GM12878 (cell line): Measurements from ENCODE around the gene SUCO. TPM values are rescaled to one million over a fixed set of nuclear protein-coding genes. Genes with fewer than 3 reads are reported as not detected.

Experiments used
- ATF3 ChIP-seq: IDR thresholded peaks from 2 replicates; pipeline ENCODE4 v1.6.1; 2011; ENCODE audit warnings: low read depth, mild to moderate bottlenecking, low read length, moderate library complexity, borderline replicate concordance; ENCODE audit errors: extremely low read depth
- GATAD2B ChIP-seq: fragments of 450-650 bp; conservative IDR thresholded peaks from 2 replicates; pipeline ENCODE4 v1.6.1; 2017; ENCODE audit warnings: low read depth, mild to moderate bottlenecking, moderate library complexity
- IKZF1 ChIP-seq: fragments of 450-650 bp; conservative IDR thresholded peaks from 2 replicates; pipeline ENCODE4 v1.6.1; 2017; ENCODE audit warnings: antibody characterized with exemption, mild to moderate bottlenecking
- JUND ChIP-seq: IDR thresholded peaks from 2 replicates; pipeline ENCODE4 v1.6.1; 2012; ENCODE audit warnings: low read depth, mild to moderate bottlenecking, low read length, improper control_type of control experiment, moderate library complexity
- NKRF ChIP-seq: fragments of 450-650 bp; conservative IDR thresholded peaks from 2 replicates; pipeline ENCODE4 v1.6.1; 2017; ENCODE audit warnings: mild to moderate bottlenecking, moderate library complexity
- polyA plus RNA-seq, 11 experiments: library from polyadenylated mRNA; depleted of rRNA in 4 of 11; unstranded in 6 of 11; stranded (reverse) in 5 of 11; fragments of >200 nt; fragmentation: Nextera tagmentation in 4 of 11; fragmentation: Illumina TruSeq in 1 of 11; extraction: Ambion mirVana in 4 of 11; extraction: Trizol in 1 of 11; gene quantifications; 1 replicate in 1 of 11; 2 replicates in 10 of 11; pipeline versions ENCODE4 v1.2.1 to v1.2.3, GENCODE V29; 2011 to 2016; ENCODE audit warnings: inconsistent platforms in 2 of 11, missing spikeins in 2 of 11, low read depth in 1 of 11
- total RNA-seq, 4 experiments: library from RNA; depleted of rRNA in 3 of 4; stranded (reverse); fragments of >200 nt in 3 of 4; fragmentation: Illumina TruSeq in 1 of 4; extraction: Trizol in 1 of 4; gene quantifications; 2 replicates each; pipeline versions ENCODE4 v1.2.1 to v1.2.3, GENCODE V29; 2013 to 2021
- TF ChIP-seq, protein P1 (sequence below): fragments of 450-650 bp; IDR thresholded peaks from 2 replicates; pipeline ENCODE4 v1.6.1; 2018; ENCODE audit warnings: borderline replicate concordance, mild to moderate bottlenecking; ENCODE audit not compliant: partially characterized antibody
- TF ChIP-seq, protein P2 (sequence below): fragments of 450-650 bp; formaldehyde crosslinking; IDR thresholded peaks from 2 replicates; pipeline ENCODE4 v1.4.0; 2020; ENCODE audit warnings: mild to moderate bottlenecking, moderate library complexity

SUCO gene
- total and polyA plus RNA-seq, 10 of the 15 experiments (the other 5 are each of a cell fraction or from before 2014, with no cell fraction given), result 1.7 to 15.3 (median 8.4) TPM

- TF ChIP-seq NKRF (peak; percentile 93), IKZF1 (no peak; the same call in none of the 2 replicates), GATAD2B (peak; percentile 79), JUND (0 out of 2 replicates have a peak, but pooled peaks have one; percentile 3), ATF3 (no peak)
- TF ChIP-seq, protein P1, sequence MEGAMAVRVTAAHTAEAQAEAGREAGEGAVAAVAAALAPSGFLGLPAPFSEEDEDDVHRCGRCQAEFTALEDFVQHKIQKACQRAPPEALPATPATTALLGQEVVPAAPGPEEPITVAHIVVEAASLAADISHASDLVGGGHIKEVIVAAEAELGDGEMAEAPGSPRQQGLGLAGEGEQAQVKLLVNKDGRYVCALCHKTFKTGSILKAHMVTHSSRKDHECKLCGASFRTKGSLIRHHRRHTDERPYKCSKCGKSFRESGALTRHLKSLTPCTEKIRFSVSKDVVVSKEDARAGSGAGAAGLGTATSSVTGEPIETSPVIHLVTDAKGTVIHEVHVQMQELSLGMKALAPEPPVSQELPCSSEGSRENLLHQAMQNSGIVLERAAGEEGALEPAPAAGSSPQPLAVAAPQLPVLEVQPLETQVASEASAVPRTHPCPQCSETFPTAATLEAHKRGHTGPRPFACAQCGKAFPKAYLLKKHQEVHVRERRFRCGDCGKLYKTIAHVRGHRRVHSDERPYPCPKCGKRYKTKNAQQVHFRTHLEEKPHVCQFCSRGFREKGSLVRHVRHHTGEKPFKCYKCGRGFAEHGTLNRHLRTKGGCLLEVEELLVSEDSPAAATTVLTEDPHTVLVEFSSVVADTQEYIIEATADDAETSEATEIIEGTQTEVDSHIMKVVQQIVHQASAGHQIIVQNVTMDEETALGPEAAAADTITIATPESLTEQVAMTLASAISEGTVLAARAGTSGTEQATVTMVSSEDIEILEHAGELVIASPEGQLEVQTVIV, result no peak
- TF ChIP-seq, protein P2, sequence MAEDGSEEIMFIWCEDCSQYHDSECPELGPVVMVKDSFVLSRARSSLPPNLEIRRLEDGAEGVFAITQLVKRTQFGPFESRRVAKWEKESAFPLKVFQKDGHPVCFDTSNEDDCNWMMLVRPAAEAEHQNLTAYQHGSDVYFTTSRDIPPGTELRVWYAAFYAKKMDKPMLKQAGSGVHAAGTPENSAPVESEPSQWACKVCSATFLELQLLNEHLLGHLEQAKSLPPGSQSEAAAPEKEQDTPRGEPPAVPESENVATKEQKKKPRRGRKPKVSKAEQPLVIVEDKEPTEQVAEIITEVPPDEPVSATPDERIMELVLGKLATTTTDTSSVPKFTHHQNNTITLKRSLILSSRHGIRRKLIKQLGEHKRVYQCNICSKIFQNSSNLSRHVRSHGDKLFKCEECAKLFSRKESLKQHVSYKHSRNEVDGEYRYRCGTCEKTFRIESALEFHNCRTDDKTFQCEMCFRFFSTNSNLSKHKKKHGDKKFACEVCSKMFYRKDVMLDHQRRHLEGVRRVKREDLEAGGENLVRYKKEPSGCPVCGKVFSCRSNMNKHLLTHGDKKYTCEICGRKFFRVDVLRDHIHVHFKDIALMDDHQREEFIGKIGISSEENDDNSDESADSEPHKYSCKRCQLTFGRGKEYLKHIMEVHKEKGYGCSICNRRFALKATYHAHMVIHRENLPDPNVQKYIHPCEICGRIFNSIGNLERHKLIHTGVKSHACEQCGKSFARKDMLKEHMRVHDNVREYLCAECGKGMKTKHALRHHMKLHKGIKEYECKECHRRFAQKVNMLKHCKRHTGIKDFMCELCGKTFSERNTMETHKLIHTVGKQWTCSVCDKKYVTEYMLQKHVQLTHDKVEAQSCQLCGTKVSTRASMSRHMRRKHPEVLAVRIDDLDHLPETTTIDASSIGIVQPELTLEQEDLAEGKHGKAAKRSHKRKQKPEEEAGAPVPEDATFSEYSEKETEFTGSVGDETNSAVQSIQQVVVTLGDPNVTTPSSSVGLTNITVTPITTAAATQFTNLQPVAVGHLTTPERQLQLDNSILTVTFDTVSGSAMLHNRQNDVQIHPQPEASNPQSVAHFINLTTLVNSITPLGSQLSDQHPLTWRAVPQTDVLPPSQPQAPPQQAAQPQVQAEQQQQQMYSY, result no peak
Observed at GRCh38 chr1:172532700-172533512, at the start of gene SUCO (continued).
